ENCODE data around the gene TMEM218. TPM values are rescaled to one million over a fixed set of nuclear protein-coding genes. Genes with fewer than 3 reads are reported as not detected.

TMEM218 gene
- total RNA-seq (2022), result 10.0 and 14.5 TPM in 2 replicates
- percentile 60 among the genes with signal in this experiment for Bru-seq, nascent RNA
- BruChase-seq, experiment 1, labeled RNA remaining after a 6-hour chase, result percentile 45 among the genes with signal in this experiment
- BruChase-seq, experiment 2, labeled RNA remaining after a 2-hour chase, result percentile 56 among the genes with signal in this experiment
- long read RNA-seq, partial matches to known transcripts, result 0 of 15 reads
- long read RNA-seq, other reads (novel, unspliced or antisense), result 13 of 15 reads

- Mint-ChIP-seq H3K27me3 (ENCODE audit: unreplicated experiment) (no peaks in the 10 kb centered on the region), H3K36me3 (ENCODE audit: insufficient read depth, unreplicated experiment) (peaks cover 13% of the 10 kb centered on the region), H3K4me3 (ENCODE audit: low read depth, unreplicated experiment) (peak within 1 kb of the TSS; percentile 84), H3K9me3 (ENCODE audit: low read depth, unreplicated experiment) (no peaks in the 10 kb centered on the region), H3K4me1 (ENCODE audit: low read depth, unreplicated experiment) (no peaks in the 10 kb centered on the region), H3K27ac (ENCODE audit: unreplicated experiment) (peak within 1 kb of the TSS; percentile 90)
- intact Hi-C loops (cut with micrococcal nuclease; ENCODE audit: unreplicated experiment), result no loop called here
- CTCF ChIA-PET, result interaction anchor here (1.5 kb wide), 1 partner anchor 11 kb away, joined by 4 read pairs; no protein-coding TSS in a partner anchor
- TF ChIP-seq CTCF (IDR thresholded peaks at IDR 0.05; ENCODE audit: unreplicated experiment), result no peak
- DNase-seq, result peak; percentile 92
- BruUV-seq (replicated peaks), result no TSS peak
These were observed at the start of gene TMEM218 for GRCh38 chr11:125111343-125112207. TSS of gene TMEM218 (minus strand) at chr11:125111626. CDS start at chr11:125102241, 9,385 bp downstream.

GRCh38 chr11:125157953-125158680, 46.7 kb upstream of the TMEM218 start:
- Mint-ChIP-seq H3K27ac (ENCODE audit: unreplicated experiment) (no peak overlapping the region), H3K27me3 (ENCODE audit: unreplicated experiment) (peaks cover 96% of the 10 kb centered on the region), H3K4me1 (ENCODE audit: low read depth, unreplicated experiment) (no peaks in the 10 kb centered on the region), H3K36me3 (ENCODE audit: insufficient read depth, unreplicated experiment) (no peaks in the 10 kb centered on the region), H3K4me3 (ENCODE audit: low read depth, unreplicated experiment) (no peak overlapping the region), H3K9me3 (ENCODE audit: low read depth, unreplicated experiment) (no peaks in the 10 kb centered on the region)
- DNase-seq, result no peak
- intact Hi-C loops (cut with micrococcal nuclease; ENCODE audit: unreplicated experiment), result no loop called here
- CTCF ChIA-PET, result interaction anchor here (0.6 kb wide), 1 partner anchor 405 kb away, joined by 3 read pairs; no protein-coding TSS in a partner anchor
- BruUV-seq (replicated peaks), result no TSS peak
- no peak for TF ChIP-seq CTCF (IDR thresholded peaks at IDR 0.05; ENCODE audit: unreplicated experiment)

- H3K4me1 Mint-ChIP-seq (ENCODE audit: low read depth, unreplicated experiment), result no peaks in the 10 kb centered on the region
- BruUV-seq (replicated peaks), result no TSS peak
- no peaks in the 10 kb centered on the region for H3K36me3 Mint-ChIP-seq (ENCODE audit: insufficient read depth, unreplicated experiment)
- intact Hi-C loops (cut with micrococcal nuclease; ENCODE audit: unreplicated experiment), result no loop called here
- no peaks in the 10 kb centered on the region for H3K9me3 Mint-ChIP-seq (ENCODE audit: low read depth, unreplicated experiment)
- no peak overlapping the region for H3K27ac Mint-ChIP-seq (ENCODE audit: unreplicated experiment)
- no peak for TF ChIP-seq CTCF (IDR thresholded peaks at IDR 0.05; ENCODE audit: unreplicated experiment)
- H3K27me3 Mint-ChIP-seq (ENCODE audit: unreplicated experiment), result peaks cover 87% of the 10 kb centered on the region
- no peak for DNase-seq
- no peak overlapping the region for H3K4me3 Mint-ChIP-seq (ENCODE audit: low read depth, unreplicated experiment)
- CTCF ChIA-PET, result interaction anchor here (0.6 kb wide), 1 partner anchor 406 kb away, joined by 3 read pairs; no protein-coding TSS in a partner anchor
These were observed 45.8 kb upstream of the TMEM218 start for GRCh38 chr11:125157118-125157733.
